Measurements from ENCODE around the gene STK17B. TPM values are rescaled to one million over a fixed set of nuclear protein-coding genes. Genes with fewer than 3 reads are reported as not detected.

Gene STK17B
- total and polyA plus RNA-seq, 8 donors, result 1.9 to 10.9 (median 6.9) TPM

DNA sequence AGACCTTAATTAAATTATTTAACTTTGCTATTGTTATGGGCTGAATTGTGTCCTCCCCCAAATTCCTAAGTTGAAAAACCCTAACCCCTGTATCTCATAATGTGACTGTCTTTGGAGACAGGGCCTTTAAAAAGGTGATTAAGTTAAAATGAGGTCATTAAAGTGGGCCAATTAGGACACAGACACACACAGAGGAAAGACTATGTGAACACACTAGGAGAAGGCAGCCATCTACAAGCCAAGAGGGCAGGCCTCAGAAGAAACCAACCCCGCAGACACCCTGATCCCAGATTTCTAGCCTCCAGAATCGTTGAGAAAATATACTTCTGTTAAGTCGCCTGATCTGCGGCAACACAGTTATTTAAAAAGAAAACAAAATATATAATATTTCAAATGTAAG is 6.4 kb downstream of the STK17B start:
- intact Hi-C loops (cut with DNase I), result no loop called here
- WGBS, 2 donors, result 77 to 82% methylated on average over 4 of the region's 4 CpGs
- no peak for ATAC-seq
- Histone ChIP-seq H3K4me3 (no peak overlapping the region), H3K9me3 (no peaks in the 10 kb centered on the region), H3K36me3 (peaks cover 0 to 12% (median 0%) of the 10 kb centered on the region in 3 donors), H3K4me1 (peaks cover 0 to 13% (median 6%) of the 10 kb centered on the region in 3 donors), H3K27ac (no peak overlapping the region), H3K27me3 (no peaks in the 10 kb centered on the region)
- DNase-seq, result no peak
- TF ChIP-seq, protein P1, sequence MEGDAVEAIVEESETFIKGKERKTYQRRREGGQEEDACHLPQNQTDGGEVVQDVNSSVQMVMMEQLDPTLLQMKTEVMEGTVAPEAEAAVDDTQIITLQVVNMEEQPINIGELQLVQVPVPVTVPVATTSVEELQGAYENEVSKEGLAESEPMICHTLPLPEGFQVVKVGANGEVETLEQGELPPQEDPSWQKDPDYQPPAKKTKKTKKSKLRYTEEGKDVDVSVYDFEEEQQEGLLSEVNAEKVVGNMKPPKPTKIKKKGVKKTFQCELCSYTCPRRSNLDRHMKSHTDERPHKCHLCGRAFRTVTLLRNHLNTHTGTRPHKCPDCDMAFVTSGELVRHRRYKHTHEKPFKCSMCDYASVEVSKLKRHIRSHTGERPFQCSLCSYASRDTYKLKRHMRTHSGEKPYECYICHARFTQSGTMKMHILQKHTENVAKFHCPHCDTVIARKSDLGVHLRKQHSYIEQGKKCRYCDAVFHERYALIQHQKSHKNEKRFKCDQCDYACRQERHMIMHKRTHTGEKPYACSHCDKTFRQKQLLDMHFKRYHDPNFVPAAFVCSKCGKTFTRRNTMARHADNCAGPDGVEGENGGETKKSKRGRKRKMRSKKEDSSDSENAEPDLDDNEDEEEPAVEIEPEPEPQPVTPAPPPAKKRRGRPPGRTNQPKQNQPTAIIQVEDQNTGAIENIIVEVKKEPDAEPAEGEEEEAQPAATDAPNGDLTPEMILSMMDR (IDR thresholded peaks at IDR 0.05), result no peak
- no peak for FAIRE-seq

- FAIRE-seq (peak; percentile 13), DNase-seq (no peak), ATAC-seq (no peak)
- Histone ChIP-seq H3K36me3 (peaks cover 0 to 12% (median 0%) of the 10 kb centered on the region in 3 donors), H3K27me3 (no peaks in the 10 kb centered on the region), H3K4me3 (no peak overlapping the region), H3K9me3 (no peaks in the 10 kb centered on the region), H3K4me1 (peaks cover 0 to 7% (median 0%) of the 10 kb centered on the region in 3 donors), H3K27ac (no peak overlapping the region)
- WGBS, 2 donors, result 69 to 90% methylated on average over 4 of the region's 4 CpGs
- TF ChIP-seq, protein P1 (IDR thresholded peaks at IDR 0.05), result no peak
- intact Hi-C loops (cut with DNase I), result no loop called here
Observed at GRCh38 chr2:196163285-196163684, 8.1 kb downstream of the STK17B start.

- WGBS, 2 donors, result 96 to 98% methylated on average over 6 of the region's 6 CpGs
- Histone ChIP-seq H3K4me1 (peaks cover 0 to 3% (median 0%) of the 10 kb centered on the region in 3 donors), H3K9me3 (no peaks in the 10 kb centered on the region), H3K27me3 (no peaks in the 10 kb centered on the region), H3K36me3 (peaks cover 0 to 12% (median 0%) of the 10 kb centered on the region in 3 donors), H3K4me3 (no peak overlapping the region), H3K27ac (no peak overlapping the region)
- no peak for ATAC-seq
- intact Hi-C loops (cut with DNase I), result no loop called here
- TF ChIP-seq, protein P1 (IDR thresholded peaks at IDR 0.05), result no peak
- FAIRE-seq, result no peak
- no peak for DNase-seq
Observed at GRCh38 chr2:196162586-196163175, 8.7 kb downstream of the STK17B start.

- H3K27ac ChIP-seq, result no peak overlapping the region
- intact Hi-C loops (cut with DNase I), result no loop called here
- TF ChIP-seq, protein P1 (IDR thresholded peaks at IDR 0.05), result no peak
- ATAC-seq (no peak), DNase-seq (no peak), FAIRE-seq (no peak)
- H3K4me3 ChIP-seq, result no peak overlapping the region
- no peaks in the 10 kb centered on the region for H3K27me3 ChIP-seq
- H3K9me3 ChIP-seq, result no peaks in the 10 kb centered on the region
- peaks cover 0 to 3% (median 0%) of the 10 kb centered on the region in 3 donors for H3K4me1 ChIP-seq
- peaks cover 0 to 12% (median 0%) of the 10 kb centered on the region in 3 donors for H3K36me3 ChIP-seq
- 93 to 97% methylated on average over 4 of the region's 4 CpGs for WGBS, 2 donors
Observed at GRCh38 chr2:196160946-196161345, 10.4 kb downstream of the STK17B start.

DNA sequence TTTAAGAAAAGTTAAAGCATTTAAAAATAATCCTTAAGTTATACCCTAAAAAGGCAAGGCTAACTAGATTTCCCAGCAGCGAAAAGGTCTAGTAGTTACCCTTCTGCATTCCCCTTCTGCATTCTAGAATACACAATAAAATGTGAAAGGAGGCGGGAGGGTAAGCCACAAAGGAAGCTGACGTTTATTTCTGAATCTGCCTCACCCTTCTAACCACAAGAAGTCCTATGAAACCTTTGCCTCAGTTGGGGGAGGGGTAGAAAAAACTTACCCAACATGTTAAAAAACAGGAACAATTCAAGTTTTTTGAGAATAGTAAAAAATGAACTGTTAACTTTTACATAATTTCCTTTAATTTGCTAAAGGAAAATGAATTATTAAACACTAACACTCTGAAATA is 11.3 kb downstream of the STK17B start:
- Histone ChIP-seq H3K27ac (no peak overlapping the region), H3K4me3 (no peak overlapping the region), H3K9me3 (no peaks in the 10 kb centered on the region), H3K36me3 (peaks cover 0 to 12% (median 0%) of the 10 kb centered on the region in 3 donors), H3K27me3 (no peaks in the 10 kb centered on the region), H3K4me1 (peaks cover 0 to 3% (median 0%) of the 10 kb centered on the region in 3 donors)
- DNase-seq (peak in 1 of 6 donors; percentile 38), ATAC-seq (peak in 3 of 4 donors; percentile 52 to 89 (median 76)), FAIRE-seq (peak; percentile 90)
- TF ChIP-seq, protein P1 (IDR thresholded peaks at IDR 0.05), result no peak
- 77 to 80% methylated on average over 3 of the region's 3 CpGs for WGBS, 2 donors
- intact Hi-C loops (cut with DNase I), result no loop called here

All from pancreas (tissue), 10 donors.